IPS-15b (cell line): ENCODE measurements around the gene CCNB2.
"Not testable (repeated sequence)": the region's sequence is repeated elsewhere in the genome, so short reads cannot be mapped to it uniquely, and the experiment has no call there.

Source experiments
- H3K27me3 ChIP-seq: one replicate; pipeline ENCODE4 v1.6.1; 2013; ENCODE audit warnings: low read length; ENCODE audit not compliant: control insufficient read depth, insufficient read depth
- H3K36me3 ChIP-seq: one replicate; pipeline ENCODE4 v1.6.1; 2013; ENCODE audit warnings: low read length; ENCODE audit not compliant: control insufficient read depth, insufficient read depth
- H3K4me1 ChIP-seq: one replicate; pipeline ENCODE4 v1.6.1; 2013; ENCODE audit warnings: mild to moderate bottlenecking, low read length; ENCODE audit not compliant: control insufficient read depth, insufficient read depth
- H3K4me3 ChIP-seq: one replicate; pipeline ENCODE4 v1.5.1; 2013; ENCODE audit warnings: low read depth, low read length
- H3K9ac ChIP-seq: one replicate; pipeline ENCODE4 v1.6.1; 2013; ENCODE audit warnings: low read depth, mild to moderate bottlenecking, low read length
- H3K9me3 ChIP-seq: one replicate; pipeline ENCODE4 v1.6.1; 2013; ENCODE audit warnings: mild to moderate bottlenecking, low read length; ENCODE audit not compliant: control insufficient read depth, insufficient read depth

Gene CCNB2

DNA sequence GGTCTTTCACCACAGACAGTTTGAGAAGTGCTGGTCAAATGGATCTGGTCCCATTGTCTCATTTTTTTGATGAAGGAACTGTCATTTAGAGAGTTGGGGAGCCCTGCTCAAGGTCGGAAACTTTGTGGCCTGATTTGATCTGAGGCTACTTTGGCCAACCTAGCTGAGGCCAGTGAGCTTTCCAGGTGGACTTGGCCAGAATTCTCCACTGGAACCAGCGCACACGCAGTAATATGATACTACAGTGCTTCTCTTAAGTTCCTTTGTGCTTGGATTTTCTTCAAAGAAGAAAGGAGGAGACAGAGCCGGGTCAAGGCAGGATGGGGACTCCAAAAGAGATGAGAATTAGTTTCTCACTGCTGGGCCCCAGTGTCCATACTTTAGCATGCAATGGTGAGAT, 50.5 kb downstream of the CCNB2 start:
- Histone ChIP-seq H3K36me3 (peaks cover 39% of the 10 kb centered on the region), H3K9me3 (no peaks in the 10 kb centered on the region), H3K4me1 (no peaks in the 10 kb centered on the region), H3K9ac (no peak overlapping the region), H3K27me3 (no peaks in the 10 kb centered on the region), H3K4me3 (no peak overlapping the region)

DNA sequence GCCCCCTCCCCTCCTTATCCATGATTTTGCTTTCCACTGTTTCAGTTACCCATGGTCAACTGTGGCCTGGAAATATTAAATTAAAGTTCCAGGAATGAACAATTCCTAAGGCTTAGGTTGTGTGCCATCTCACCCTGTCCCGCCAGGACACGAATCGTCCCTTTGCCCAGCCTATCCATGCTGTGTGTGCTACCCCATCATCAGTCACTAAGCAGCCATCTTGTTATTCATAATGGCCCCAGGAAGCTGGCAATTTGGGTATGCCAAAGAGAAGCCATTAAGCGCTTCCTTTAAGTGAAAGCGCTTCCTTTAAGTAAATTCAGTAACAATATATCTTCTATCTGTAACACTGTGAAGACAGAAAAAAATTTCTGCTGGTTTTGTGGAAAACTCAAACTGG, 52.5 kb downstream of the CCNB2 start:
- Histone ChIP-seq H3K4me3 (no peak overlapping the region), H3K36me3 (peaks cover 35% of the 10 kb centered on the region), H3K9ac (no peak overlapping the region), H3K4me1 (no peaks in the 10 kb centered on the region), H3K9me3 (no peaks in the 10 kb centered on the region), H3K27me3 (no peaks in the 10 kb centered on the region)

DNA sequence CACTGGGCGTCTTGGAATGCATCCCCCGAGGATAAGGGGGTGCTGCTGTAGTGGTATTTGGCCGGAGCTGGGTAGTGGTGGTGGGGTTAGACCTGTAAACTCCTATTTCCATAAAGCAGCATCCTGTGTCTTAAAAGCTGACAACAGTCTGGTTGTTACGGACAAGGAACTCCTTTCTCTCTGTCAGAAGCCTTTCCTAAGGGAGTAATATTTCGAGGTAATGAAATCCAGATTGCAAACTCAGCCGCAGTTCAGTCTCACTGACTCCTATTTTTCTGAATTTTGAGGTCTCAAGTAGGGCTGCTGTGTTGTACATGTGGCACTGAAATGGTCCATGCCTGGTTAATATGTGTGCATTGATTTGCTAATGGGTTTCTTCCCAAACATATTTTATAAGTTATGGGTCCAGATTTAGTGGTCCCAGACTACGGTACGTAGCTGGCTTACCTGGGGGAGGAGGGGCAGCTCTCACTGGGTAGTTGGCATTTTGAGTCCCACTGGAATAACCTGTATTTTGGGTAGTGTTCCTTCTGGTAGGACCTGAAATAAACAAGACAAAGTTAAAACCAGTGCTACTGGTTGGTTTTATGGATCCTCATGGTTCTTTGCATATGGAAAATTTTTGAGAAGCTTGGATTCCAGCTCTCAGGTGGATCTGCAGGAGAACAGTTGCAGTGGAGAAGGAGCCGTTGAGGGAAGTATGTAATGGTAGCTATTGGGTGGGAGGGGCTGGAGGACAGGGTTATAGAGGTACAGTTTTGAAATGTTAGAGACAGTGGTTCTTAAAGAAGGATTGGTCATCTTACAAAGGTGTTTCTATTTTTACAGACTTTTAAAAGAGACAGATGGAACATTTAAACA, 53.1 kb downstream of the CCNB2 start:
- Histone ChIP-seq H3K4me3 (no peak overlapping the region), H3K27me3 (no peaks in the 10 kb centered on the region), H3K36me3 (peaks cover 29% of the 10 kb centered on the region), H3K9me3 (no peaks in the 10 kb centered on the region), H3K9ac (no peak overlapping the region), H3K4me1 (no peaks in the 10 kb centered on the region)

DNA sequence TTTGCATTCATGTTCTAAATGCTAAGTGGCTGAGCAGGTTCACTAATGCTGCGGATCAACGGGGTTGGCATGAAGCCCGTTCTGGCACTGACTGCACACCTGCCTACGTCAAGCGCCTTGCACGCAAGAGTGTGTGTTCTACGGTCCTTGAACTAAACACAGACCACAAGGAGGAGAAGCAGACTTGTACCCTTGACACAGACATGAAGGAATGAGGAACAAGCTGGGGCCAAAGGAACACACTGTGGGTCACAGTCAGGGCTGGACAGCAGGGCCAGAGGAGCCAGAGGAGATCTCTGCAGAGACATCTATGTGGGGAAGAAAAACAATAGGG, 53.7 kb downstream of the CCNB2 start:
- Histone ChIP-seq H3K4me1 (no peaks in the 10 kb centered on the region), H3K9me3 (no peaks in the 10 kb centered on the region), H3K9ac (no peak overlapping the region), H3K4me3 (no peak overlapping the region), H3K27me3 (no peaks in the 10 kb centered on the region), H3K36me3 (peaks cover 24% of the 10 kb centered on the region)

DNA sequence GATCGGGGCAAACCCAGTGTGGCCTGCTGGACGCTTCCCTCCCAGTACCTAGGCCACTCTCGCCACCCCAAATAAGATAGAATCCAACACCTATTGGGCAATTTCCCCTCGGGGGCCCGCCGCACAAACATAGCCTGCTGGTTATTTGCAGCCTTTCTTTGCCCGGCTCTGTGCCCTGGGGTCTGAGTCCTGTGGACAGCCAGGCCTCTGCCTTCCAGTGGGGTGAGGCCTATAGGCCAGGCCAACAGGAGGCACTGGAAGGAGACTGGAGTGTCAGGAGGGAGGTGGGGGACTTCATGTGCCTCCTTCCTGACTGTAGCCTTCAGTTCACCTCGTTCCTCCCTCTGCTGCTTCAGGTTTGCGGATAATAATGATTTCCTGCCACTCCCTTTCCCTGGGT, 54.3 kb downstream of the CCNB2 start:
- no peak overlapping the region for H3K4me3 ChIP-seq
- no peaks in the 10 kb centered on the region for H3K27me3 ChIP-seq
- no peaks in the 10 kb centered on the region for H3K4me1 ChIP-seq
- no peaks in the 10 kb centered on the region for H3K9me3 ChIP-seq
- H3K9ac ChIP-seq, result no peak overlapping the region
- peaks cover 19% of the 10 kb centered on the region for H3K36me3 ChIP-seq

DNA sequence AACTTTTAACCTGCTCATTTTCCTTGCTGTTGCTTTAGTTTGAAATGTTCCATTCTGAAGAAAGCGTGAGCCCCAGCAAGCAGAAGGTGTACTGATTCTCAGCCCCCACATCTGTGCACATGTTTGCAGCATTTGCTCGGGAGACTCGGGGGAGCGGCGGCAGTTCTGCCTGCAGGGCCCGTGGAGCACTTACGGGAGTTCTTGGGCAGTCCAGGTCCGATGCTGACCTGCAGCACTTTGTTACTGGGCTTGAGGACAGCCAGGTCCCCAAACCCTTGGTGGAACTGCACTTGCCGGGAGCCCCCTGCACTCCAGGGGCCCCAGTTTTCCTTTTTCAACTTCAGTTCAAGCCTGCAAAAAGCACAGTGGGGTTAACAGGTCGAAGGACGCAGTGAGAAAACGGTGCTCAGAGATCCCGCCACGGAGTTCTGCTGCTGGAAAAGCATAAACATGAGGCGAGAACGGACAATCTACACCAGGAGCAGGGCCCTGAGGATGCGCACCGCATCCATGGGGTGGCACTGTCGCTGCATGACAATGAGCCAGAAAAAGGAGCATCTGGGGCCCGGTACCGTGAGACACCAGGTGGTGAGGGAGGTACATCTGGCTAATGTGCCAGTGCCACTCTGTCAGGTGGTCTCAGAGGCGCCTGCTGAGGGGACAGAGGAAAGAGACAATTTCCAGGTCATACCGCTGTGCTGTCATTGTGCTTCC, 56.1 kb downstream of the CCNB2 start:
- H3K4me3 ChIP-seq, result no peak overlapping the region
- H3K9me3 ChIP-seq, result no peaks in the 10 kb centered on the region
- H3K36me3 ChIP-seq, result peaks cover 15% of the 10 kb centered on the region
- no peaks in the 10 kb centered on the region for H3K4me1 ChIP-seq
- H3K9ac ChIP-seq, result no peak overlapping the region
- no peaks in the 10 kb centered on the region for H3K27me3 ChIP-seq

DNA sequence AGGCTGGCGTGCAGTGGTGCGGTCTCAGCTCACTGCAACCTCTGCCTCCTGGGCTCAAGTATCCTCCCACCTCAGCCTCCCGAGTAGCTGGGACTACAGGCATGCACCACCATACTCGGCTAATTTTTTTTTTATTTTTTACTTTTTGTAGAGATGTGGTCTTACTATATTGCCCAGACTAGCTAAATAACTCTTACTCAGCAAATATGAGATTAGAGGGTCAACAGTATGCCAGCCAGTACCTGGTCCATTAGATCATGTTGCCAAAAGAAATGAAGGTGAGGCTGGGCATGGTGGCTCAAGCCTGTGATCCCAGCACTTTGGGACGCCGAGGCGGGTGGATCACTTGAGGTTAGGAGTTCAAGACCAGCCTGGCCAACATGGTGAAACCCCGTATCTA, 57.1 kb downstream of the CCNB2 start:
- not testable (repeated sequence) for H3K9ac ChIP-seq, H3K9me3 ChIP-seq, H3K4me1 ChIP-seq, H3K4me3 ChIP-seq, H3K27me3 ChIP-seq
- peaks cover 15% of the 10 kb centered on the region for H3K36me3 ChIP-seq

DNA sequence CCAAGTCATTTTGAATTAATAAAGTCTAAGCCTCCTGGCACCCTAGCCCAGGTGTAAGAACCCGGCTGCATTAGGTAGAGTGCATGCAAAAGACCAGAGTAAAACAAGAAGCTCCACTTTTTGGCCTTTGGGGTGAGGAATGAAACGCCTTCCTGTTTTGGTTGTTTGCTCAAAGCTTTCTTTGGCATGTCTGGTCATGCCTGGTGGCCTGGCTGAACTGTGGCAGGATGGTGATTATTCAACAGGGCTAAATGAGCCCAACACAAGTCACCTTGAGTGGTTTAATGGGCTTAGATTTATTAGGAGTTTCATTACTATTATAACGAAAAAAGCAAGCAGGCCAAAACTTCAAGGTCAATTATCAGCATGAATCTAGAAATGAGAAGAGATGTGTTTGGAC, 60.8 kb downstream of the CCNB2 start:
- Histone ChIP-seq H3K4me1 (no peaks in the 10 kb centered on the region), H3K9ac (no peak overlapping the region), H3K36me3 (peaks cover 10% of the 10 kb centered on the region), H3K9me3 (no peaks in the 10 kb centered on the region), H3K4me3 (no peak overlapping the region), H3K27me3 (no peaks in the 10 kb centered on the region)

DNA sequence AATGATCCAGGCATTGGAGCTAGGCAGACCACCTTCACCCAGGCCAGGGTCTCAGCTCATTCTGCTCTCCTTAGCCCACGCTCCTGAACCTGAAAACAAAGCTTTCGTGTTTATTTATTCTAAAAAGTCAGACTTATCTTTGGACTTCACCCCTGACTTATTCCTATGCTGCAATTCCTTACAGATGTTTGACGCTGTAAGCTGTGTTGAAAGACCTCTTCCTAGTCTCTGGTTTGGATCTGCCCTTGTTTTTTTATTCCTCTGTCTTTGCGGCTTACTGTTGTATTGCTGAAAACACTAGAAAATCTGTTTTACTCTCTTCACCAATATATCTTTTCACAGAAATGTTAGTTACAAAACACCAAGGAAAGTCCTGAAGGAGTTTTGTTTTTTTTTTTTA, 61.2 kb downstream of the CCNB2 start:
- Histone ChIP-seq H3K36me3 (peaks cover 11% of the 10 kb centered on the region), H3K9me3 (no peaks in the 10 kb centered on the region), H3K4me3 (no peak overlapping the region), H3K27me3 (no peaks in the 10 kb centered on the region), H3K4me1 (no peaks in the 10 kb centered on the region), H3K9ac (no peak overlapping the region)

DNA sequence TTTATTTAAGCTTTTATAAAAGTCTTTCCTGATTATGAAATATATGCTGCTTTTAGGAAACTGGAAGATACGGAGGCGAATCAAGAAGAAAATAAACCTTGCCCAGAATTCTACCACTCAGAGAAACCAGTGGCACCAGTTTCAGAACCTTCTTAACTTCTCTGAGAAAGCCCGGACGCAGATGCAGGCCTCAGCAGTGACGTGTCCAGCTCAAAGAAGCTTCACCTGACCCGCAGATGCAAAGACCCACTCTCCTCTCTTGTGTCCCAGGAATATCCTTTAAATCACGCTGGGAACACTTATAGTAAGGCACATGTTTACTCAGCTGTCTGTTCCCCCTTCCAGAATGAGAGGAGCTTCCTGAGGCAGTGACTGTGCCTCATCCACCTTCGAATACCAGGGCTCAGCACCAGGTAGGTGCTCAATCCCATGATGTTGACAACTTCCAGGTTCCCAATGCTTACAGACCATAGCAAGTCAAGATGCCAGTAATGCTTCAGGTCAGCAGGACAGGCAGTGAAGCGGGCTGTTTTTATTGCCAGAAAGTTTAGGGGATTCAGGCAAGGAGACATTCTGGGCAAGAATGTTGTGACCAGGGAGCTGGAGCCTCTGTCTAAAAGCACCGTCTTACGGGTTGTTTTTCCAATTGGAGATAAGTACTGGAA, 61.8 kb downstream of the CCNB2 start:
- no peaks in the 10 kb centered on the region for H3K4me1 ChIP-seq
- H3K27me3 ChIP-seq, result no peaks in the 10 kb centered on the region
- no peak overlapping the region for H3K4me3 ChIP-seq
- no peak overlapping the region for H3K9ac ChIP-seq
- H3K36me3 ChIP-seq, result peaks cover 17% of the 10 kb centered on the region
- H3K9me3 ChIP-seq, result no peaks in the 10 kb centered on the region

DNA sequence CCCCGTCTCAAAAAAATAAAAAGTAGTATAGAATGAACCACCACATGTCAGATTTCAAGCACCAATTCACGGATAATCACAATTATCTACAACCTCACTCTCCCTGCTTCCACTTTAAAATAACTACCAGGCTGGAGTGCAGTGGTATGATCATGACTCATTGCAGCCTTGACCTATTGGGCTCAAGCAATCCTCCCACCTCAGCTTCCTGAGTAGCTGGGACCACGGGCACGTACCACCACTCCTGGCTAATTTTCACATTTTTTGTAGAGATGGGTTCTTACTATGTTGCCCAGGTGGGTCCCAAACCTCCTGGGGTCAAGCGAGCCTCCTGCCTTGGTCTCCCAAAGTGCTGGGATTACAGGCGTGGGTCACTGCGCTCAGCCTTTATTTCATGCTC, 63.6 kb downstream of the CCNB2 start:
- no peak overlapping the region for H3K9ac ChIP-seq
- H3K27me3 ChIP-seq, result no peaks in the 10 kb centered on the region
- peaks cover 17% of the 10 kb centered on the region for H3K36me3 ChIP-seq
- no peaks in the 10 kb centered on the region for H3K4me1 ChIP-seq
- no peaks in the 10 kb centered on the region for H3K9me3 ChIP-seq
- no peak overlapping the region for H3K4me3 ChIP-seq

DNA sequence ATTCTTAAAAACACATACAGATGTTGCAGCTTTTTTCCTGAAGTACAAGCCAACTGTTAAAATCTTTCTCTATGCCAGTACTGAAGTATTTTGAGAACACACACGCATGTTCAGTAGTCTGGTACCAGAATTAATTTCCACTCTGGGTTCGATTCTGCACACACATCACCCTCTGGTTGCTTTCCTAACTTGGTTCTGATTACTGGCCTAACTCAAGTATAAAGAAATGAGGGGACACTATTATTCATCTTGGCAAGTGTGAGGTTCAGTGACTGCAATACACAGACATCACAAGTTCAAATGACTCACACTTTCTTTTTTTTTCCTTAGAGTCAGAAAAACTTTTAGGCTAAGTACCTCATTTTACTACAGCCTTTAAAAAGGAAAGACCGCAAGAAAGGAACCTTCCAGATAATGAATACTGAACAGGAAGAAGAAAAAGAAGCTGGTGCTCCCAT, 64.3 kb downstream of the CCNB2 start:
- Histone ChIP-seq H3K36me3 (peaks cover 17% of the 10 kb centered on the region), H3K4me3 (no peak overlapping the region), H3K27me3 (no peaks in the 10 kb centered on the region), H3K4me1 (no peaks in the 10 kb centered on the region), H3K9me3 (no peaks in the 10 kb centered on the region), H3K9ac (no peak overlapping the region)
